Right renal pelvis (tissue), 4 donors: Measurements from ENCODE around the gene GUCY1A1. TPM values are rescaled to one million over a fixed set of nuclear protein-coding genes. Genes with fewer than 3 reads are reported as not detected.

Experiments used
- DNase-seq, 4 donors: peaks; one replicate each; pipeline ENCODE4 v3.0.0-alpha.2; 2013; ENCODE audit warnings: low read depth in 4 of 4, low spot score in 3 of 4, missing footprints in 1 of 4
- polyA plus RNA-seq, 4 donors: library from polyadenylated mRNA; unstranded; fragments of 120-200 nt; gene quantifications; one replicate each; pipeline ENCODE4 v1.2.1, GENCODE V29; 2013; ENCODE audit not compliant: insufficient read length in 4 of 4

Gene GUCY1A1
- polyA plus RNA-seq, 4 donors, result 75.0 to 94.2 (median 87.3) TPM

DNA sequence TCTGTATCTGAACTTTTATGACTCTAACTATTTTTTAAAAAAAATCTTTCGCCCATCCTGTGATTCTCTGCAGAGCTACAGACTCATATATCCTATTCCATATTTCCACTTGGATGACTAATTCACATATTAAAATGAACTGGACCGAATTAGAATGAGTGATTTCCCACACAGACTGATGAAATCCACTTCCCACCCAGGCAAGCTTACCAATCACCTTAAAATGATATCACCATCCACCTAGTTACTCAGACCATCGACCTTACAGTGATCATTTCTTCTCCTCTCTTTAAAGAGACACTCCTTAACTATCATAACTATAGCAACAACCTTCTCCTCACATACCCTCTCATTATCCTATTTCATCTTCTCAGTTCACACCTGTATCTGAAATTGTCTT is 58.1 kb downstream of the GUCY1A1 start:
- DNase-seq, result no peak

- DNase-seq, result no peak
These were observed 67.4 kb downstream of the GUCY1A1 start for GRCh38 chr4:155734065-155734464.

GRCh38 chr4:155734951-155735350 is 68.3 kb downstream of the GUCY1A1 start:
- DNase-seq, result no peak

DNA sequence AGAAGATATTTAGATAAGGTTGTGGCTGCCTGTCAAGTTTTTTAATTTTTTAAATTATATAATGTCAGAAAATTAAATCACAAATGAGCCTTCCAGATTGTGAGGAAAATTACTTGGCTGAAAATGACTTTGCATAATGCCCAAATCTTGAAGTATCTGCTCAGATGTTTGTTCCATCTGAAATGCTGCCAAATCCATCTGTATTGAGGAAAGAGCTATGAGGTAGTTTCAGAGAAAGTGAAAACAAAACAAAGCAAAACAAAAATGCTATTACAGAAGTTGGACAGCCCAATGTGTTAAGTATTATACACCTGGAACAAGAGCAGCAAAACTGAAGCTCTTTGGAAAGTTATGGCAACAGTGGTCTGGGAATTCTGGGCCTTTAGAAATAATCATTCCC is 68.8 kb downstream of the GUCY1A1 start:
- no peak for DNase-seq

DNA sequence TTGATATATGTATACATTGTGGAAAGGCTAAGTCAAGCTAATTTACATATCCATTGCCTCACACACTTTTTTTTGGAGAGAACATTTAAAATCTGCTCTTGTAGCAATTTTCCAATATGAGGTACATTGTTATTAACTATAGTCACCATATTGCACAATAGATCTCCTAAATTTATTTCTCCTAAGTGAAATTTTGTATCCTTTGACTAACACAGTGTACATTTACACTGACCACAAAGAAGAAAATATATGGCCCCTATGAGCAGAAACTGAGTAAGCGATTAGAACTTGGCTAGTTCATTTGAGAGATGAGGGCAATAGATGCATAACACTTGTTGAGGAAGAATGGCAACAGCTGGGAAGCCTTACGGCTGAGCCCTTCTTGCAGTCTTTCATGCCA is 71.9 kb downstream of the GUCY1A1 start:
- DNase-seq, result no peak

GRCh38 chr4:155741546-155741945 is 74.9 kb downstream of the GUCY1A1 start:
- no peak for DNase-seq

GRCh38 chr4:155742310-155743015 is 75.8 kb downstream of the GUCY1A1 start:
- no peak for DNase-seq

DNA sequence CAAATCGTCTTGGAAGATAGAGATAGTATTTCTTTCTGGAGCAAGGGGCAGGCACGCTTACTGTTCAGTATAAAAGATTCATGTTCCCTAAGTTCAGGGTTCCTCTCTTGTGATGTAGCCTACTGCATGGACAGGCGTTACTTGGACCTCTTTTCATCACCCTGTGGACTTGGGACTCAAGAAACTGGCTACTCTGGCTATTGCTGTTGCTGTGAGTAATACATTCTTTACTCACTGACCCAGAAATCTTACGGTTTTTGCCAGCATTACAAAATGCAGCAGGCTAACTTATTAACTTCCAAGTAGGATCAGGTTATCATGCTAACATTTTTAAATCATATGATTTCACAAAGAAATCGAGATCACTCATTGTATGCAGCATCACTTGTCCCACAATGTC is 79.3 kb downstream of the GUCY1A1 start:
- no peak for DNase-seq

GRCh38 chr4:155748039-155748438 is 81.4 kb downstream of the GUCY1A1 start:
- DNase-seq, result no peak

- DNase-seq, result no peak
These were observed 82.4 kb downstream of the GUCY1A1 start for GRCh38 chr4:155749041-155749440.

DNA sequence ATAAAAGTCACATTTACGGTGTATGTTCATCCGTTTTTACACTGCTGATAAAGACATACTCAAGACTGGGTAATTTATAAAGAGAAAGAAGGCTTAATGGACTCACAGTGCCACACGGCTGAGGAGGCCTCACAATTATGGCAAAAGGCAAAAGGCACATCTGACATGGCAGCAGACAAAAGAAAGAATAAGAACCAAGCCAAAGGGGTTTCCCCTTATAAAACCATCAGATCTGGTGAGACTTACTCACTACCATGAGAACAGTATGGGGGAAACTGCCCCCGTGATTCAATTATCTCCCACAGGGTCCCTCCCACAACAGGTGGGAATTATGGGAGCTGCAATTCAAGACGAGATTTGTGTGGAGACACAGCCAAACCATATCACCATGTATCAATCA is 84.9 kb downstream of the GUCY1A1 start:
- no peak for DNase-seq

DNA sequence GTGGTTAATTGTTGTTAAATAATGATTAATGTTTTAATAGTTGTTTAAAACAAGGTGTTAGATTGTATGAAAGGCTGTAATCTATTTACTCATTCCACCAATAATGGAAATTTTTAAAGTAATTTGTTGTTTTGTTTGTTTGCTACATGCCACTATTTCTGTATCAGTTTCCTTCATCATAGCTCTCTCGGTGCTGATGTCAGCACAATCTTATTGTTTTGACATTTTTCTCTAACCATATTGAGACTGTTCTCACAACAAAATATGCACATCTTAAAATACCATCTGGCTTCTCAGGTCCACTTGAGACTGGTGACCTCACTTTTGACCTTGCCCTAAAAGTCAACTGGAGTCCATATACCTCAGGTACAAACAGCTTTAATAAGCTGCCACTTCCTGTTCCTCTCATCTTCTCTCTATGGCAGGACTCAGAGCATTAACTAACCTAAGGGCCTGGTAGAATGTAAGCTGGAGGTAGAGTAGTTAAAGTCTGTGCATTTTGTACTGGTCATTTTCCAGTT is 91.2 kb downstream of the GUCY1A1 start:
- DNase-seq, result no peak

- DNase-seq, result peak; percentile 82 to 91 (median 90)
These were observed 92.1 kb downstream of the GUCY1A1 start, which contains the start of gene GUCY1B1 for GRCh38 chr4:155758481-155759371. TSS of gene GUCY1B1 (plus strand) at chr4:155759021. CDS start at chr4:155759141, 120 bp downstream.

DNA sequence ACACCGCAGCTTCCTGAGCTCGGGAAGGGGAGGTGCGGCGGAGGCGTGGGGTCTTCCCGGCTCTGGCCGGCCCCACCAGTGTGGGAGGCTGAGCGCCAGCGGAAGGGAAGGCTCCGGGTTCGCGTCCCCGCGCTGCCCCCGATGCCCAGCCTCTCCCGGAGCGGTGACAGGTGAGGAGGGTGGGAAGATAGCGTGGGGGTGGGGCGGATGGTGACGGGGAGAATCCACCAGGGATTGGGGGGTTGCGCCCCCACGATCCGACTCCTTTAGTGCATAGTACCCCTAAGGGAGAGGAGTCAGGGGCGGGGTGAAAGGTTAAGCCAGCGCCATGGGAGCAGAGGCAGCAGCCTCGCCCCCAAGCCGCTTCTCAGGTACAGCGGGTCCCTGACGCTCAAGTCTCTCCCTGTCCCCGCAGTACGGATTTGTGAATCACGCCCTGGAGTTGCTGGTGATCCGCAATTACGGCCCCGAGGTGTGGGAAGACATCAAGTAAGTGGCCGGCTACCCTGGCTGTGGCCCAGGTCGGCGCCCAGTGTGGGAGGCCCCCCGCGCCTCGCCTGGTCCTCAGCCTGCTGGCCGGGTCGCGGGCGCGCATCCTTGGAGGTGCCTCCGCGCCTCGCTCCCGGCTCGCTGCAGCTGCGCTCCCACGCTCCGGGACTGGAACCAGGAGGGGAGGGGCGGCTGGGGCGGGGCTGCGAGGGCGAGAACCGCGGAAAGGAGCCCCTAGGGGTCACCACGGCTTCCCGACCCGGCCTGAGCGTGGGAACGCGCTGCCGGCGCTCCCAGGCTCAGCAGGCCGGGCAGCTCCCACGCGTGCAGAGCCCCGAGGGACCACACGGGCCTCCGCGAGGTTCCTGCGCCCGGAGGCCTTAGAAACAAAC is 93.0 kb downstream of the GUCY1A1 start:
- no peak for DNase-seq

DNA sequence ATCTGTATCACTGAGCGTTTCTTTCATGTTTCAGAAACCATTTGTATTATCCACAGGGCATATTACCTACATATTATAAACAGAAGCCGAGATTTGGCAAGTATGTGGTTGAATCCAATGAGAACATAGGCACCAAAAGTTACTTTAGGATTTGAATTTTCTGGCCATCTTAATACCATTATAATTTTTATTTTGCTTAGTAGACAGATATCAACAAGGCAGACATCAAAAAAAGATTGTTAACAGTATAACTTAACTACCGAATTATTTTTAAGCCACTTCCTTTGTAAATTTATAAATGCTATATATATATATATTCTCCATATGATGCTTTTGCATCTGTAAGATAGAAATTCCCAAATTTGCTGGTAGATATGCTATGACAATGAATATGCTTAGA is 94.4 kb downstream of the GUCY1A1 start:
- DNase-seq, result no peak

GRCh38 chr4:155761916-155762315 is 95.3 kb downstream of the GUCY1A1 start:
- no peak for DNase-seq

DNA sequence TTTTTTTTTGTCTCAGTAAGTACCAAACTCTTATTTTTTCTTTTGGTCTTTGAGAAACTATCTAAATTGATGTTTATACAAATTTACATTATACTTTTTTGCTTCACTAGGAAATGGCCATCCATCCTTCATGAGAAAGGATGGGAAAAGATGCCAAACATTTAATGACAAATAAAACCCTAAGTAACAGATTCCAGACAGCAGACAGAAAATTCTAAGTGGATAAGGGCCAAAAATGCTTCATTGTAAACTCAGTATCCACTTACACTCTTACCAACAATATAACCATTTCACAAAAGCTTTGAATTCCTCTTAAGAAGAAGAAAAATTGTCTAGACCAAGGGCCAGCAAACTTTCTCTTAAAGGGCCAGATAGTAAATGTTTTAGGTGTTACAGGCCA is 95.7 kb downstream of the GUCY1A1 start:
- DNase-seq, result no peak

DNA sequence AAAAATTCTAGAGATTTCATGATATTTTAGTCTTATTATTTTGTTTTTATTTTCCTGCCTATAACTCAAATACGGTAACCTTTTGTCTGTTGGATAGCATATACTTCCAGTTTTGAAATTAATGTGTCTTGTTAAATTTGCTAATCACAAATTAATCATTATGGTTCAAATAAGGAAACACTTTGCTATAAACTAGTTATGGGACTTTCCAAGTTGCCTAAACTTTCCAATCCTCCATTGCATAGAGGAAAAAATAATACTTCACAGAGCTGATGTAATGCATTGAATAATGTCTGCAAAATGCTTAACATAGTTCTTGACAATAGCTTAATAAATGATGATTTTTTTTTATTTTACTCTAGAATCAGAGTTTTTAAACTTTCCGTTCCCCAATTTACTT is 96.9 kb downstream of the GUCY1A1 start:
- DNase-seq, result no peak

- no peak for DNase-seq
These were observed 98.5 kb downstream of the GUCY1A1 start for GRCh38 chr4:155765149-155765548.

GRCh38 chr4:155766622-155767021 is 100.0 kb downstream of the GUCY1A1 start:
- no peak for DNase-seq

DNA sequence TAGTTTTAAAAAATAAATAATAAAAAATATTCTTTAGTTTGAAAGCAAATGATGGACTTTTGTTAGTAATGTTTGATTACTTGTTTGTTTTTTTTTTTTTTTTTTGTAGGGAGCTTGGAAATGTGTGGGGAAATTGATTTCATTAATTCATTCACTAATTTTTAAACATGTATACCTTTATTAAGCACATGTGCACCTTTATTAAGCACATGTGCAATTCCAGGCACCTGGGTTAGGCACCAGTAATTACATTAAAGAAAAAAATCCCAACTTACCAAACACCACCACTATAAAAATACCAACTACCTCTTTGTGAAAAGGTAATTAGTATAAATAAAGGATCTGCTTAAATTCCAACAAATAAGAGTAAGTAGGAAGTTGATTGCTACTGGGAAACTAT is 101.7 kb downstream of the GUCY1A1 start:
- DNase-seq, result no peak
